Right lobe of liver (tissue), 4 donors: ENCODE measurements around the gene AKNA.

Experiments used
- POLR2A ChIP-seq: fragments of 450-650 bp; IDR thresholded peaks from one replicate; pipeline ENCODE4 v1.6.1; 2017; ENCODE audit warnings: antibody characterized with exemption, mild to moderate bottlenecking
- TF ChIP-seq, protein P1 (sequence below), 4 donors: fragments of 200-600 bp in 3 of 4; fragments of 450-650 bp in 1 of 4; IDR thresholded peaks; one replicate each; pipeline versions ENCODE4 v1.5.1 to v1.8.0; 2016 to 2022; ENCODE audit warnings: antibody characterized with exemption in 4 of 4, mild to moderate bottlenecking in 2 of 4
- donor health status: DM: no; HTN: no; CAD: no.
- donor health status: DM: no; HTN: no; CAD: no.
- donor health status: DM: no; HTN: yes; CAD: no.

DNA sequence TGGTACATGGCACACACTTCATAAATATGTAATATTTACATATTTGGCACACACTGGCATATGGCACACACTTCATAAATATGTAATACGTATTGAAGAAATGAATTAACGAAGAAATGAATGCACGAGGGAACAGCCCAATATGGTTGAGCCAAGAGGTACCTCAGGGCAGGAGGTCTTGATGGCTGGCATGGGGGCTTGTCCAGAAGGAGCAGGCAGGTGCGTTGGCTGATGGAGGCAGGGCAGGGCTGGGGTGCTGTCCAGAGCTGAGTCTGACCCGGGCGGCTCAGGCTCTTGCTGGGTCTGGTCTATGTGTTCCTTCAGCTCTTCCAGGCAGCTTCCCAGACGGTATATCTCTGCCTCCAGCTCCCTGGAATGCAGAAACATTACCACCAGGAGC, 26.2 kb downstream of the AKNA start:
- TF ChIP-seq, protein P1, sequence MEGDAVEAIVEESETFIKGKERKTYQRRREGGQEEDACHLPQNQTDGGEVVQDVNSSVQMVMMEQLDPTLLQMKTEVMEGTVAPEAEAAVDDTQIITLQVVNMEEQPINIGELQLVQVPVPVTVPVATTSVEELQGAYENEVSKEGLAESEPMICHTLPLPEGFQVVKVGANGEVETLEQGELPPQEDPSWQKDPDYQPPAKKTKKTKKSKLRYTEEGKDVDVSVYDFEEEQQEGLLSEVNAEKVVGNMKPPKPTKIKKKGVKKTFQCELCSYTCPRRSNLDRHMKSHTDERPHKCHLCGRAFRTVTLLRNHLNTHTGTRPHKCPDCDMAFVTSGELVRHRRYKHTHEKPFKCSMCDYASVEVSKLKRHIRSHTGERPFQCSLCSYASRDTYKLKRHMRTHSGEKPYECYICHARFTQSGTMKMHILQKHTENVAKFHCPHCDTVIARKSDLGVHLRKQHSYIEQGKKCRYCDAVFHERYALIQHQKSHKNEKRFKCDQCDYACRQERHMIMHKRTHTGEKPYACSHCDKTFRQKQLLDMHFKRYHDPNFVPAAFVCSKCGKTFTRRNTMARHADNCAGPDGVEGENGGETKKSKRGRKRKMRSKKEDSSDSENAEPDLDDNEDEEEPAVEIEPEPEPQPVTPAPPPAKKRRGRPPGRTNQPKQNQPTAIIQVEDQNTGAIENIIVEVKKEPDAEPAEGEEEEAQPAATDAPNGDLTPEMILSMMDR (IDR thresholded peaks at IDR 0.05), result no peak
- TF ChIP-seq POLR2A, result no peak
